MM.1S (cell line): ENCODE data around the gene ST8SIA3.

Source experiments
- EZH2 ChIP-seq: fragments of 300-600 bp; sonication (generic); optimal IDR thresholded peaks from 2 replicates; pipeline ENCODE3; 2017; ENCODE audit warnings: low read depth, mild to moderate bottlenecking, antibody characterized with exemption, low read length, mixed read lengths
- EZH2phosphoT487 ChIP-seq: fragments of 300-600 bp; sonication (generic); IDR thresholded peaks from 2 replicates; pipeline ENCODE4 v1.6.1; 2018; ENCODE audit warnings: antibody characterized with exemption, low read length
- TF ChIP-seq, protein P1 (sequence below): fragments of 300-600 bp; sonication (generic); IDR thresholded peaks from 2 replicates; pipeline ENCODE4 v1.5.1; 2016; ENCODE audit warnings: antibody characterized with exemption, low read length, mixed read lengths

DNA sequence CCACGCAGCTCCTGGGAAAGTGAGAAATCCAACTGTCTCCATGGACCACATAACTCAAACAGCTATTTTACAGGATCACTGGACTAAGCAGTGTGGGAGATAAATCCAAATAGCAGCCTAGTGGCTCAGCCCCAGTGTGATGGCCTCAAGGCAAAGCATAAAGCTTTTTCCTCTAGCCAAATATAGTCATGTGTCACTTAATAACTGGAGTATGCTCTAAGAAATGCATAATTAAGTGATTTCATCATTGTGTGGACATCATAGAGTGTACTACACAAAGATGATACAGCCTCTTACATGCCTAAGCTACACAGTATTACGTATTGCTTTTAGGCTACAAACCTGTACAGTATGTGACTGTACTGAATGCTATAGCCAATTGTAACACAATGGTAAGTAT lies 31.8 kb upstream of the ST8SIA3 start:
- TF ChIP-seq, protein P1, sequence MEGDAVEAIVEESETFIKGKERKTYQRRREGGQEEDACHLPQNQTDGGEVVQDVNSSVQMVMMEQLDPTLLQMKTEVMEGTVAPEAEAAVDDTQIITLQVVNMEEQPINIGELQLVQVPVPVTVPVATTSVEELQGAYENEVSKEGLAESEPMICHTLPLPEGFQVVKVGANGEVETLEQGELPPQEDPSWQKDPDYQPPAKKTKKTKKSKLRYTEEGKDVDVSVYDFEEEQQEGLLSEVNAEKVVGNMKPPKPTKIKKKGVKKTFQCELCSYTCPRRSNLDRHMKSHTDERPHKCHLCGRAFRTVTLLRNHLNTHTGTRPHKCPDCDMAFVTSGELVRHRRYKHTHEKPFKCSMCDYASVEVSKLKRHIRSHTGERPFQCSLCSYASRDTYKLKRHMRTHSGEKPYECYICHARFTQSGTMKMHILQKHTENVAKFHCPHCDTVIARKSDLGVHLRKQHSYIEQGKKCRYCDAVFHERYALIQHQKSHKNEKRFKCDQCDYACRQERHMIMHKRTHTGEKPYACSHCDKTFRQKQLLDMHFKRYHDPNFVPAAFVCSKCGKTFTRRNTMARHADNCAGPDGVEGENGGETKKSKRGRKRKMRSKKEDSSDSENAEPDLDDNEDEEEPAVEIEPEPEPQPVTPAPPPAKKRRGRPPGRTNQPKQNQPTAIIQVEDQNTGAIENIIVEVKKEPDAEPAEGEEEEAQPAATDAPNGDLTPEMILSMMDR = no peak
- TF ChIP-seq EZH2phosphoT487 = no peak
- no peak for TF ChIP-seq EZH2
